Gastrocnemius medialis (tissue), 4 donors: Measurements from ENCODE around the gene THSD4. TPM values are rescaled to one million over a fixed set of nuclear protein-coding genes. Genes with fewer than 3 reads are reported as not detected.
A peak's percentile ranks its signal among the peaks of the same experiment; 100 is the strongest.

Experiments used
- ATAC-seq, 2 donors: fragments of 150-250 bp; one replicate each; pipeline ENCODE4 v1.9.1; 2016
- DNase-seq, 2 donors: peaks; one replicate each; pipeline ENCODE4 v3.0.0-alpha.2; 2019
- H3K27ac ChIP-seq, 4 donors: fragments of 200-600 bp; sonication (generic); 1 replicate in 1 of 4; 2 replicates in 3 of 4; pipeline ENCODE4 v1.5.1; 2016 to 2018; ENCODE audit warnings: mild to moderate bottlenecking in 2 of 4, moderate library complexity in 1 of 4
- H3K27me3 ChIP-seq, 3 donors: fragments of 200-600 bp; sonication (generic) in 2 of 3; 1 replicate in 1 of 3; 2 replicates in 2 of 3; pipeline versions ENCODE4 v1.5.1 to v1.6.0; 2016 to 2019; ENCODE audit warnings: mild to moderate bottlenecking in 1 of 3, moderate library complexity in 1 of 3
- H3K36me3 ChIP-seq, 2 donors: fragments of 200-600 bp; sonication (generic) in 1 of 2; one replicate each; pipeline ENCODE4 v1.5.1; 2017 to 2018
- H3K4me1 ChIP-seq, 2 donors: fragments of 200-600 bp; sonication (generic) in 1 of 2; one replicate each; pipeline ENCODE4 v1.5.1; 2016 to 2017; ENCODE audit warnings: mild to moderate bottlenecking in 2 of 2
- H3K4me3 ChIP-seq, 4 donors: fragments of 200-600 bp; sonication (generic) in 3 of 4; 1 replicate in 1 of 4; 2 replicates in 3 of 4; pipeline ENCODE4 v1.5.1; 2016 to 2019; ENCODE audit warnings: mild to moderate bottlenecking in 2 of 4
- H3K9me3 ChIP-seq, 3 donors: fragments of 200-600 bp; sonication (generic) in 2 of 3; 1 replicate in 1 of 3; 2 replicates in 2 of 3; pipeline ENCODE4 v1.5.1; 2016 to 2019
- POLR2A ChIP-seq, 2 donors: fragments of 450-650 bp; IDR thresholded peaks; one replicate each; pipeline ENCODE4 v1.6.1; 2017; ENCODE audit warnings: antibody characterized with exemption in 2 of 2, mild to moderate bottlenecking in 2 of 2, moderate library complexity in 2 of 2
- in situ Hi-C, 4 donors: fragments of 200-750 bp; cut with MboI; loops; one replicate each; pipeline versions ENCODE4 v1.15.0 to v1.8.0; 2017; ENCODE audit warnings: low sequenced_read_pairs in 4 of 4
- intact Hi-C: fragments of 100-400 bp; cut with DNase I; formaldehyde crosslinking; loops from one replicate; pipeline ENCODE4 v1.15.1; 2023; ENCODE audit warnings: low total_unique reads
- total RNA-seq, 4 donors: library from RNA; depleted of rRNA; stranded (reverse); fragments of >200 nt; gene quantifications; one replicate each; pipeline versions ENCODE4 v1.1.0 to v1.2.3, GENCODE V29; 2016
- TF ChIP-seq, protein P1 (sequence below), 5 experiments: fragments of 450-650 bp in 3 of 5; fragments of 200-600 bp in 2 of 5; sonication (generic) in 2 of 5; IDR thresholded peaks in 4 of 5; conservative IDR thresholded peaks in 1 of 5; 1 replicate in 4 of 5; 2 replicates in 1 of 5; pipeline ENCODE4 v1.5.1; 2016 to 2019; ENCODE audit warnings: antibody characterized with exemption in 5 of 5, mild to moderate bottlenecking in 3 of 5, moderate library complexity in 3 of 5

THSD4 gene
- total RNA-seq, 4 donors from 2014 or later: 0.35 to 3.1 (median 0.60) TPM

DNA sequence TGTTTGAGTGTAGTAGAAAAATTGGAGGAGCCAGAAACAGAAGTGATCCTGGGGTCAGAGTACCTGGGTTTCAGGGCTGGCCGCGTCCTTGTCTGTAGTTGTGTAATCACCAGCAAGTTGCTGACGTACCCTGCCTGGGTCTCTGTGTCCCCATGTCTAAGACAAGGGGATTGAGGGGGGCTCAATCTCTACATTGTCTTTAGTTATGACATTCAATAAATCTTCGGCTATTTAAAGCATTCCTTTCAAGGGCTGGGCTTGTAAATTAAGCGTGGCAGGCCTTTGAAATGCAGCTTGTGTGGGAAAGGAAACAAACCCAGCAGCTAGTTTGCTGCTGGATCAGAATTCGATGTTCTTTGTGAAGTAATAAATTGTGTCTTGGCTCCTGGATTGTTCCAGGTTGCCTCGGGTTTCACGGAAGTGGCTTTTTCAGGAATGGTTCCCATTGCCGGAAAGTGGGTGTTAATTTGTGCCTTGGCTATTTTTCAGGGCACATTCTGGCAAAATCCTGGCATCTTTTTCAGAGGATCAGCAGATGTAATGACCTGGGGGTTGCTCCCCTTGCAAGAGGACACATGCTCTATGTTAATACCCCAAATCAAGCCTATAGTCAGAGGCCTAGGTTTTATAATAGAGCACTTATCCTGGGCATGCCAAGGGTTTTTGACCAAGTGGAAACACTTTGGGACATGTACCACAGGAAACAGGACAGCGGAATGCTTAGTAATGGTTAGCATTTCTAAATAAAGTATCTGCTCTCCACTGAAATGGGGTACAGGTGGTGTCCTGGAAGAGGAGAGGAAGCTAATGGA is 400.3 kb downstream of the THSD4 start:
- ATAC-seq (no peak), DNase-seq (no peak)
- in situ Hi-C loops (no loop called here), intact Hi-C loops (no loop called here)
- Histone ChIP-seq H3K4me3 (no peak overlapping the region), H3K27ac (peak overlapping the region in 1 of 4 donors; percentile 20), H3K9me3 (no peaks in the 10 kb centered on the region), H3K36me3 (no peaks in the 10 kb centered on the region), H3K27me3 (no peaks in the 10 kb centered on the region), H3K4me1 (peaks cover 0 to 15% of the 10 kb centered on the region in 2 donors)
- TF ChIP-seq, protein P1, sequence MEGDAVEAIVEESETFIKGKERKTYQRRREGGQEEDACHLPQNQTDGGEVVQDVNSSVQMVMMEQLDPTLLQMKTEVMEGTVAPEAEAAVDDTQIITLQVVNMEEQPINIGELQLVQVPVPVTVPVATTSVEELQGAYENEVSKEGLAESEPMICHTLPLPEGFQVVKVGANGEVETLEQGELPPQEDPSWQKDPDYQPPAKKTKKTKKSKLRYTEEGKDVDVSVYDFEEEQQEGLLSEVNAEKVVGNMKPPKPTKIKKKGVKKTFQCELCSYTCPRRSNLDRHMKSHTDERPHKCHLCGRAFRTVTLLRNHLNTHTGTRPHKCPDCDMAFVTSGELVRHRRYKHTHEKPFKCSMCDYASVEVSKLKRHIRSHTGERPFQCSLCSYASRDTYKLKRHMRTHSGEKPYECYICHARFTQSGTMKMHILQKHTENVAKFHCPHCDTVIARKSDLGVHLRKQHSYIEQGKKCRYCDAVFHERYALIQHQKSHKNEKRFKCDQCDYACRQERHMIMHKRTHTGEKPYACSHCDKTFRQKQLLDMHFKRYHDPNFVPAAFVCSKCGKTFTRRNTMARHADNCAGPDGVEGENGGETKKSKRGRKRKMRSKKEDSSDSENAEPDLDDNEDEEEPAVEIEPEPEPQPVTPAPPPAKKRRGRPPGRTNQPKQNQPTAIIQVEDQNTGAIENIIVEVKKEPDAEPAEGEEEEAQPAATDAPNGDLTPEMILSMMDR (IDR thresholded peaks at IDR 0.05 in 4 of 5, conservative IDR thresholded peaks at IDR 0.05 in 1 of 5): no peak
- TF ChIP-seq POLR2A (IDR thresholded peaks at IDR 0.05): no peak

DNA sequence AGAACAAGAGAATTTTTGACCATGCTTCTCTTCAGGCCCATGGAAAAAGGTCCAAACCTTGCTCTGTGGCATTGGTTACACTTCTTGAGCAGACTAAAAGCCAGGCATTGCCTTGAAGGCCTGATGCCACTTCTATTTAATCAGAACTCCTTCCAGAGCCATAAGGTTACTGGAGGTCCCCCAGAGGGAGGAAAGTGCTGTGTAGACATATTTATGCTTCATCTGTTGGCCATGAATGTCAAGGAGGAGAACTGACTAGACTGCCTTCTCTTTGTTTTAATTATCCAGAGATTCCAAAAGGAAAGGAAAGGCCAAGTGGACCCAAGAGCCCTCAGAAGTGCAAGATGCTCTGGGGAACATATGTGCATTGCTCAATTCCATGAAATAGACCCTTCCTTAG is 402.5 kb downstream of the THSD4 start:
- H3K4me3 ChIP-seq: no peak overlapping the region
- ATAC-seq (no peak), DNase-seq (no peak)
- no peaks in the 10 kb centered on the region for H3K9me3 ChIP-seq
- no peaks in the 10 kb centered on the region for H3K36me3 ChIP-seq
- TF ChIP-seq, protein P1 (IDR thresholded peaks at IDR 0.05 in 4 of 5, conservative IDR thresholded peaks at IDR 0.05 in 1 of 5): no peak
- TF ChIP-seq POLR2A (IDR thresholded peaks at IDR 0.05): no peak
- in situ Hi-C loops (no loop called here), intact Hi-C loops (no loop called here)
- peaks cover 0 to 15% of the 10 kb centered on the region in 2 donors for H3K4me1 ChIP-seq
- H3K27ac ChIP-seq: no peak overlapping the region
- no peaks in the 10 kb centered on the region for H3K27me3 ChIP-seq

DNA sequence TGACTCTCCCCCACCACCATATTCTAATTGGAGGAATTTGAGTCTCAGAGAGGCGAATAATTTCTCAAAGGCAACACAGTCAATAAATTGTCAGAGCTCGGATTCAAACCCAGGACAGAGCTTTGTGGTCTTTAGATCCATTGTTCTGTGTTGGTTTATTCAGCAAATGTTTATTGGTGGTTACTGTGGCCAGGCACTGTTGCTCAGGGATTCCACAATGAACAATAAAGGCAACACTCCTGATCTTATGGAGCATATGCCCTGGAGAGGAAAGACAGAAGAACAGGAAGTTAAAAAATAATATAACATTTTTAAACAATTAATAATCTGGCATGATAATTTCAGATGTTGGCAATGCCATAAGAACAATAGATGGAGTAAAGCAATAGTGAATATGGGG is 403.4 kb downstream of the THSD4 start:
- Histone ChIP-seq H3K4me1 (peaks cover 0 to 15% of the 10 kb centered on the region in 2 donors), H3K27ac (no peak overlapping the region), H3K36me3 (no peaks in the 10 kb centered on the region), H3K4me3 (no peak overlapping the region), H3K9me3 (no peaks in the 10 kb centered on the region), H3K27me3 (no peaks in the 10 kb centered on the region)
- in situ Hi-C loops (no loop called here), intact Hi-C loops (no loop called here)
- no peak for DNase-seq
- TF ChIP-seq, protein P1 (IDR thresholded peaks at IDR 0.05 in 4 of 5, conservative IDR thresholded peaks at IDR 0.05 in 1 of 5): no peak
- no peak for TF ChIP-seq POLR2A (IDR thresholded peaks at IDR 0.05)
- ATAC-seq: no peak

DNA sequence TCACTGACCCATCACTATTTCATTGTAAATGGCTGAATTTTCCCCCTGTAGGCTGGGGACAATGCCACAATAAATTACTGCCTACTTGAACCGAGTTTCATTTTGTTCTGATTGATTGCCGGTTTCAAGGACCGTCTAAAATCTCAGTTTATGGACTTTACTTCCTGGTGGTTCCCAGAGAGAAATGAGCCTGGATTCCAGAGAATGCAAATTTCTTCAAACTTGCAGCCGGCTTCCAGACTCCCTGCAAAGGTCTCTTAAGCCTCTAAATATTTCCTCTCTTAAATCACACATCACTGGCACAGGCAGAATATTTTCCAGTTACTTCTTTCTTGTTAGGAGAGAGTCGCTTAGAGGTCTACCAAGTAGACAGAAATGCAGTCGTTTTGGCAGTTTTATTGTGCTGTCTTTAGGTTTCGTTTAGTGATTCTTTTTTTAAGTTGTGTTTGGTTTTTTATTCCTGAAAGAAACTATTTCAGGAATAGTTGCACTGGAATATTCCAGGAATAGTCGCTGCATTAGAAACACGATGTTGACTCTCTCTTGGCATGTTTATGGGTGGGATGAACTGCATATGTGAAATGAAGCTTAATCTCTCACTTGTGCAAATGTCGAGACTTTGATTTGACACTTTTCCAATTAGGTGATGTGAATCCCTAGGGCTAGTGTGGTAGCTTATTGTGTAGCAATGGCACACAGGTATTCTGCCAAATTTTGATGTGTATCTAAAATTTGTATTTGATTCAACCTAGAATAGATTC is 411.0 kb downstream of the THSD4 start:
- no peaks in the 10 kb centered on the region for H3K36me3 ChIP-seq
- no peak for ATAC-seq
- TF ChIP-seq, protein P1 (IDR thresholded peaks at IDR 0.05 in 4 of 5, conservative IDR thresholded peaks at IDR 0.05 in 1 of 5): no peak
- TF ChIP-seq POLR2A (IDR thresholded peaks at IDR 0.05): no peak
- no peak for DNase-seq
- in situ Hi-C loops: no loop called here
- no peaks in the 10 kb centered on the region for H3K9me3 ChIP-seq
- intact Hi-C loops: no loop called here
- peak overlapping the region in 2 of 4 donors; percentile 7 to 27 for H3K4me3 ChIP-seq
- H3K4me1 ChIP-seq: peaks cover 0 to 7% of the 10 kb centered on the region in 2 donors
- no peaks in the 10 kb centered on the region for H3K27me3 ChIP-seq
- no peak overlapping the region for H3K27ac ChIP-seq
